OCI-LY7 (cell line): ENCODE data around the gene KCNB1. TPM values are rescaled to one million over a fixed set of nuclear protein-coding genes. Genes with fewer than 3 reads are reported as not detected.
A peak's percentile ranks its signal among the peaks of the same experiment; 100 is the strongest.

ENCODE experiments used
- Bru-seq: library from RNA; stranded (reverse); fragments of 400-500 nt; gene quantifications from one replicate; lab custom pipeline; 2021; lab: Mats Ljungman, UMichigan
- BruChase-seq, 2 experiments: library from RNA; stranded (reverse); fragments of 400-500 nt; gene quantifications; one replicate each; lab custom pipeline; 2021; lab: Mats Ljungman, UMichigan
- BruUV-seq: library from RNA; stranded (reverse); fragments of 400-500 nt; replicated peaks from 2 replicates; lab custom pipeline; 2021; lab: Mats Ljungman, UMichigan
- CTCF ChIA-PET: fragments of 300-600 bp; sonication (Branson Sonifier 250); formaldehyde crosslinking; loops from one replicate; lab custom pipeline; 2022; ENCODE audit warnings: antibody characterized with exemption; ENCODE audit not compliant: unreplicated experiment; lab: Charles Lee
- POLR2A ChIA-PET: fragments of 300-600 bp; sonication (Branson Sonifier 250); formaldehyde crosslinking; loops from one replicate; lab custom pipeline; 2022; ENCODE audit warnings: antibody characterized with exemption; lab: Charles Lee
- DNase-seq: peaks from one replicate; pipeline ENCODE4 v3.0.0-alpha.2; 2015; ENCODE audit warnings: low spot score
- H2AFZ ChIP-seq: fragments of 200-600 bp; sonication (generic), shearing (Covaris generic); 2 replicates; pipeline ENCODE4 v1.6.1; 2014; ENCODE audit warnings: mild to moderate bottlenecking, antibody characterized with exemption, low read length, moderate library complexity
- H3K27ac ChIP-seq: fragments of 200-600 bp; sonication (generic); 2 replicates; pipeline ENCODE4 v1.5.1; 2014; ENCODE audit warnings: mixed run types, low read depth, mild to moderate bottlenecking, moderate library complexity, low read length, inconsistent platforms; ENCODE audit not compliant: poor library complexity, severe bottlenecking
- H3K36me3 ChIP-seq: fragments of 200-600 bp; sonication (generic); 2 replicates; pipeline ENCODE4 v1.6.1; 2014; ENCODE audit warnings: mild to moderate bottlenecking, antibody characterized with exemption, low read length, moderate library complexity, mixed read lengths; ENCODE audit not compliant: insufficient read depth
- H3K4me1 ChIP-seq: fragments of 200-600 bp; sonication (generic); 2 replicates; pipeline ENCODE4 v1.5.1; 2014; ENCODE audit warnings: mild to moderate bottlenecking, low read length; ENCODE audit not compliant: insufficient read depth, poor library complexity, severe bottlenecking
- H3K4me2 ChIP-seq: fragments of 200-600 bp; sonication (generic); 2 replicates; pipeline ENCODE4 v1.6.1; 2014; ENCODE audit warnings: mild to moderate bottlenecking, low read length
- H3K4me3 ChIP-seq: fragments of 200-600 bp; sonication (generic); 2 replicates; pipeline ENCODE4 v1.5.1; 2014; ENCODE audit warnings: mild to moderate bottlenecking, low read depth, low read length; ENCODE audit not compliant: poor library complexity, severe bottlenecking
- H3K79me2 ChIP-seq: fragments of 200-600 bp; sonication (generic); 2 replicates; pipeline ENCODE4 v1.6.1; 2016; ENCODE audit warnings: low read depth, mild to moderate bottlenecking, low read length, moderate library complexity, mixed read lengths; ENCODE audit not compliant: insufficient read depth
- H3K9me2 ChIP-seq: fragments of 200-600 bp; sonication (generic); 2 replicates; pipeline ENCODE4 v1.6.1; 2016; ENCODE audit warnings: mild to moderate bottlenecking, low read length, mixed read lengths; ENCODE audit not compliant: insufficient read depth
- H3K9me3 ChIP-seq: fragments of 200-600 bp; sonication (generic); 2 replicates; pipeline ENCODE4 v1.6.1; 2014; ENCODE audit warnings: mild to moderate bottlenecking, mixed run types, low read length, mixed read lengths
- H4K20me1 ChIP-seq: fragments of 200-600 bp; sonication (generic); 2 replicates; pipeline ENCODE4 v1.6.1; 2014; ENCODE audit warnings: mild to moderate bottlenecking, antibody characterized with exemption, low read length, moderate library complexity, mixed read lengths; ENCODE audit not compliant: insufficient read depth
- CTCF ChIP-seq: fragments of 200-600 bp; sonication (generic); conservative IDR thresholded peaks from 2 replicates; pipeline ENCODE4 v1.5.1; 2014; ENCODE audit warnings: mild to moderate bottlenecking, antibody characterized with exemption, low read length, moderate library complexity, mixed read lengths
- EZH2phosphoT487 ChIP-seq: fragments of 200-600 bp; sonication (generic); IDR thresholded peaks from 2 replicates; pipeline ENCODE4 v1.6.1; 2018; ENCODE audit warnings: low read depth, borderline replicate concordance, mild to moderate bottlenecking, mixed run types, antibody characterized with exemption, low read length, moderate library complexity, mixed read lengths
- intact Hi-C: fragments of 100-400 bp; cut with micrococcal nuclease; formaldehyde crosslinking; loops from one replicate; pipeline ENCODE4 v1.10.0; 2022; ENCODE audit not compliant: unreplicated experiment
- long read RNA-seq: library from polyadenylated mRNA; stranded (forward); transcript quantifications from one replicate; pipeline ENCODE4 v2.0.0, GENCODE V29; 2022
- total RNA-seq, 2 experiments: library from RNA; depleted of rRNA in 1 of 2; stranded (reverse); fragments of >200 nt in 1 of 2; shearing (Covaris generic) in 1 of 2; gene quantifications; 2 replicates each; pipeline ENCODE4 v1.2.3, GENCODE V29; 2014 to 2022

The KCNB1 gene
- total RNA-seq (2014; rRNA removed; shearing (Covaris generic)) (0.03 TPM in 1 of 2 replicates, not detected in the other), total RNA-seq (2022) (0.07 TPM in 1 of 2 replicates, not detected in the other), Bru-seq, nascent RNA (not detected), BruChase-seq, experiment 1, labeled RNA remaining after a 6-hour chase (not detected), BruChase-seq, experiment 2, labeled RNA remaining after a 2-hour chase (not detected)
- long read RNA-seq: 0 reads

- ChIA-PET POLR2A (no interaction called here), CTCF (no interaction called here)
- intact Hi-C loops: no loop called here
- Histone ChIP-seq H3K4me3 (no peak within 1 kb of the TSS), H3K9me3 (no peaks in the 10 kb centered on the region), H3K9me2 (no peaks in the 10 kb centered on the region), H3K27ac (no peak within 1 kb of the TSS), H3K79me2 (no peaks in the 10 kb centered on the region), H3K36me3 (no peaks in the 10 kb centered on the region), H3K4me2 (no peak within 1 kb of the TSS), H2AFZ (no peak within 1 kb of the TSS), H3K4me1 (no peaks in the 10 kb centered on the region), H4K20me1 (no peaks in the 10 kb centered on the region)
- BruUV-seq: no TSS peak
- DNase-seq: peak; percentile 19
- TF ChIP-seq CTCF (no peak), EZH2phosphoT487 (no peak)
Observed at GRCh38 chr20:49482621-49483017, at the start of gene KCNB1. TSS of gene KCNB1 (minus strand) at chr20:49482668. CDS start at chr20:49482480, 188 bp downstream.

GRCh38 chr20:49529470-49529869, 47.0 kb upstream of the KCNB1 start:
- Histone ChIP-seq H3K4me2 (no peak overlapping the region), H2AFZ (no peak overlapping the region), H3K9me3 (no peaks in the 10 kb centered on the region), H4K20me1 (no peaks in the 10 kb centered on the region), H3K9me2 (no peaks in the 10 kb centered on the region), H3K36me3 (no peaks in the 10 kb centered on the region), H3K79me2 (no peaks in the 10 kb centered on the region), H3K4me1 (peaks cover 2% of the 10 kb centered on the region), H3K4me3 (no peak overlapping the region), H3K27ac (no peak overlapping the region)
- CTCF ChIA-PET: no interaction called here
- intact Hi-C loops: no loop called here
- DNase-seq: no peak
- POLR2A ChIA-PET: no interaction called here
- no TSS peak for BruUV-seq
- TF ChIP-seq CTCF (no peak), EZH2phosphoT487 (no peak)

GRCh38 chr20:49526568-49526967, 44.1 kb upstream of the KCNB1 start:
- Histone ChIP-seq H3K36me3 (no peaks in the 10 kb centered on the region), H3K79me2 (no peaks in the 10 kb centered on the region), H3K27ac (no peak overlapping the region), H3K4me1 (no peaks in the 10 kb centered on the region), H2AFZ (no peak overlapping the region), H3K4me3 (no peak overlapping the region), H4K20me1 (no peaks in the 10 kb centered on the region), H3K9me2 (no peaks in the 10 kb centered on the region), H3K4me2 (no peak overlapping the region), H3K9me3 (no peaks in the 10 kb centered on the region)
- no TSS peak for BruUV-seq
- POLR2A ChIA-PET: no interaction called here
- TF ChIP-seq EZH2phosphoT487 (no peak), CTCF (no peak)
- no peak for DNase-seq
- CTCF ChIA-PET: no interaction called here
- intact Hi-C loops: no loop called here
